HG02571 (cell line): ENCODE data around the gene BHLHA9.

Experiments used
- ATAC-seq: cut with Tn5 transposase; IDR thresholded peaks from one replicate; pipeline ENCODE4 v1.9.1; 2021; ENCODE audit warnings: mild to moderate bottlenecking, moderate library complexity; ENCODE audit not compliant: unreplicated experiment

Gene BHLHA9

DNA sequence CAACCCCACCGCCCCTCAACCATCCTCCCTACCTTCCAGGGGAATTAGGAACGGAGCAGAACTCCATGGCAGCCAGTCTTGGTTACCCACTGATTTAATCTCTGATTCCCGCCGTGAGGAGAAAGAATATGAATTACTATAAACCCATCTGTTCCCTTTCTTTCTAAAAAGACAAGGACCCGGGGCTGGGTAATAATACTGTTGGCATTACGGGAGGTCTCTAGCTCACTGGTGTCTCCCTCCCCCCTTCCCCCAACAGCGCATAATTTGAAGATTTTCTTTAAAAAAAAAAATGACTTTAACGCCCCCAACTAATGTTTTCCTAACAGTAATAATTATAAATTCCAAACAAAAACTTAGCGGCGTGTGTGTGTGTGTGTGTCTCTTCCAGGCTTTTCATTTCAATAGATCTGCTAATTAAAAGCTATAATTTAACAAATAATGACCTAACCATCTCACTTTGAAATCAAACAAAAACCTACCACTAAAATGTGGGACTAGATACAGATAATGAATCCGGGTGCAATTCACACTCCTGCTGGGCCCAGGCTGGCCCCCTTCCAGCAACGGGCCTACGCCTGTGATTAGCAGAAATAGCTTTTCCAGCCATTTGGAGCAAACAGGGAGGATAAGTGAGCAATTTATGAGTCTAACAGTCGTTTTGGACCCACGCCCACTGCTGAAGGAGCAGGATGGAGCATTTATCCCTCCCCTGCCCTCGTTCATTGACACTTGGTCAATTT is 18.2 kb upstream of the BHLHA9 start:
- ATAC-seq = no peak

- ATAC-seq = no peak
Observed at GRCh38 chr17:1255041-1255440, 15.2 kb upstream of the BHLHA9 start.

GRCh38 chr17:1256699-1257098 is 13.5 kb upstream of the BHLHA9 start:
- ATAC-seq = no peak

GRCh38 chr17:1260086-1260769 is 10.0 kb upstream of the BHLHA9 start:
- no peak for ATAC-seq

- ATAC-seq = no peak
Observed at GRCh38 chr17:1260770-1261161, 9.5 kb upstream of the BHLHA9 start.

- no peak for ATAC-seq
Observed at GRCh38 chr17:1264196-1264595, 6.0 kb upstream of the BHLHA9 start.

- ATAC-seq = no peak
Observed at GRCh38 chr17:1267471-1267943, 2.7 kb upstream of the BHLHA9 start.

- ATAC-seq = no peak
Observed at GRCh38 chr17:1271030-1271423, 783 bp downstream of the BHLHA9 start.

- ATAC-seq = no peak
Observed at GRCh38 chr17:1271441-1271840, 1.2 kb downstream of the BHLHA9 start.

DNA sequence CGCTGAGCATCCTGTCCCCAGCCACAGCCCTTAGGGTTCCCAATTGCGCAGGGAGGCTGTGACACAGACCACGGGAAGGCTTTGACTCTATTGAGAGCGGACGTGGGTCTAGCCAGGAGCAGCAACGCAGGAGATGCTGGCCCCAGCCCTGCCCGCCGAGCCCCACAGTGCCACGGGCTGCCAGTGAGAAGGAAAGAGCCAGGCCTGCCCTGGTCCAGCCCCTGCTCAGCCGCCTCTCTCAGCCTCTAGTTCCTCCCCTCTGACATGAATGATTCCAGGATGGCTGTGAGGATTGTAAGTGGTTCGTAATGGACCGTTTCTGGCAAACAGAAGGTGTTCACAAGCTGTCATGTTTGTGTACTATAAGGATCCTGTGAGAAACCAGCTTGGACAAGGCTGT is 2.5 kb downstream of the BHLHA9 start:
- ATAC-seq = no peak

DNA sequence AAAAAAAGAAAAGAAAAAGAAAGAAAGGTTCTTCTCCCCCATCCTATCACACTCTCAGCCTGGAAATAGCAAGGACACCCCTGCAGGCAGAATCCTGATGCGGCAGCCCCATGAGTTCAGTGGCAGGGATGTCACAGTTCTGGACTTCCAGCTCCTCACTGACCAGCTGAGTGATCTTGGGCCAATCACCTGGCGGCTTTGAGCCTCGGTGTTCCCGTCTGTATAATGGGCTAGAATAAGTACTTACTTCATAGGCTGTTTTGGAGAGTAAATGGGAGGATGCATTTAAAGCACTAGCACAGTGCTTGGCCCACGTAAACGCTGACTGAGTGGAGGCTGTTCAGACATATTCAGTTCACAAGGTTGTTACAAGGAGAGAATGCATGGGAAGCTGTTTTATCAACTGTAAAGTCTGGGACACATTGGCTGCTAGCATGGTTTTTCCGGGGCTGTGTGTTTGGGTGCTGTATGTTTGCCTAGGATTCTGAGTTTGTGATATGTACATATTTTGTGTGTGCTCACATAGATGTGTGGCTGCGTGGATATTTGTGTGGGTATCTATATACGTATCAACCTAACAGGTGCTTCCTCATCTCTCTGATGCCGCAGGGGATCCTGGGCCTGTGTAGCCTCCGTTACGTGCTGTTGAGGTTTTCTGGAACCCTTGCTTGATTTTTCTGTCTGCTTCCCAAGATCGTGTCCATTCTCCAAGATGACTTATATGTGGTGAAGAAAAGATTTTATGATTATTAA is 3.4 kb downstream of the BHLHA9 start:
- no peak for ATAC-seq

DNA sequence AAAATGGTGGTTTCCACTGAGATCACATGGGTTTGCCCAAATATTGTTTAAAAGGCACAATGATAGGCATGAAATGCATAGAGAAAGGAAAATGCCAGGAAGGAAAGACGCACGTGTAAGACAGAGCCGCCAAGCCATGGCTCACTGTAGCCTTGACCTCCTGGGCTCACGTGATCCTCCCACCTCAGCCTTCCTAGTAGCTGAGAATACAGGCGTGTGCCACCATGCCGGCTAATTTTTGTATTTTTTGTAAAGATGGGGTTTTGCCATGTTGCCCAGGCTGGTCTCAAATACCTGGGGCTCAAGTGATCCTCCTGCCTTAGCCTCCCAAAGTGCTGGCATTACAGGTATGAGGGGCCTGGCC is 4.0 kb downstream of the BHLHA9 start:
- no peak for ATAC-seq

DNA sequence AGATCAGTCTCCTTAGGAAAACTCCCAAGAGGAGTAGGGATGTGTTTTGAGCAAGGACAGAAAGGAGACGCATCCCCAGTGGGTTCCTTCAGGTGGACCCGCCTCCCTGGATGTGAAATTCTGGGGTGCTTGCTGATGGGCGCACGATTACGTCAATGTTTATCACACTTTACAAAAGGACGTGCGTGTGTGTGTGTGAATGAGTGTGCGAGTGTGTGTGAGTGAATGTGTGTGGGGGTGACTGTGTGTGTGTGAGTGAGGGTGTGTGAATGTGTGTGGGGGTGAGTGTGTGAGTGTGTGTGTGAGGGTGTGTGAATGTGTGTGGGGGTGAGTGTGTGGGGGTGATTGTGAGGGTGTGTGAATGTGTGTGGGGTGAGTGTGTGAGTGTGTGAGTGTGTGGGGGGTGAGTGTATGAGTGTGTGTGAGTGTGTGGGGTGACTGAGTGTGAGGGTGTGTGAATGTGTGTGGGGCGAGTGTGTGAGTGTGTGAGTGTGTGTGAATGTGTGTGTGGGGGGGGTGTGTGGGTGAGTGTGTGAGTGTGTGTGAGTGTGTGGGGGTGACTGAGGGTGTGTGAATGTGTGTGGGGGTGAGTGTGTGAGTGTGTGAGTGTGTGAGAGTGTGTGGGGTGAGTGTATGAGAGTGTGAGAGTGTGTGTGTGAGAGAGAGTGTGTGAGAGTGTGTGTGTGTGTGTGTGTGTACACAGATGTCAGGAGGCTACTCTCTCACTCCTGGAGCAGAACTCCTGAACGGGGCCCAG is 5.1 kb downstream of the BHLHA9 start:
- ATAC-seq = no peak

DNA sequence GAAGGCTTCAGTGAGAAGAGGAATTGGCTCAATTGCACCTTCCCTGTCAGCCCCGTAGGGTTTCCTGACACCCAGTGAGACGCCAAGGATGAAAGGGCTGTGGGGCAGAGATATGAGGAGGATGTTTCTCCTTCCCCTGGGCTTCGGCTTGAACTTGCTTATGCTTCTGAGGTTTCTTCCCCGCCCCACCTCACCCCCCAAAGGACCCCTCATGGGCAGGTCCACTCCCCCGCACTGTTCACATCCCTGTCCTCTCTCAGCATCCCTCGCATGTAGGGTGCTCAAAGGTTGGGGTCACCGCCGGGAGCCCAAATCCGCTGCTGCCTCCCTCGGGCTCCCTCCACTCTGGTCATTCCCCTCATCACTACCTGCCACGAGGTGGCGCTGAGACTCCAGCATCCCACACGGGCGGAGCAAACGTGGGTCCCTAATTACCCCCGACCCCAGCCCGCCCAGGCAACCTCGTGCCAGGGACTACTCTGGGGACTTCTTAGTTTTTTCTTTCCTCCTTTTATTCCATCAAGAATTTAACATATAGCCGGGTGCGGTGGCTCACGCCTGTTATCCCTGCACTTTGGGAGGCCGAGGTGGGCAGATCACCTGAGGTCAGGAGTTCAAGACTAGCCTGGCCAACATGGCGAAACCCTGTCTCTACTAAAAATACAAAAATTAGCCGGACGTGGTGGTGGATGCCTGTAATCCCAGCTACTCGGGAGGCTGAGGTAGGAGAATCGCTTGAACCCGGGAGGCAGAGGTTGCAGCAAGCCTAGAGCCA is 5.9 kb downstream of the BHLHA9 start:
- no peak for ATAC-seq

DNA sequence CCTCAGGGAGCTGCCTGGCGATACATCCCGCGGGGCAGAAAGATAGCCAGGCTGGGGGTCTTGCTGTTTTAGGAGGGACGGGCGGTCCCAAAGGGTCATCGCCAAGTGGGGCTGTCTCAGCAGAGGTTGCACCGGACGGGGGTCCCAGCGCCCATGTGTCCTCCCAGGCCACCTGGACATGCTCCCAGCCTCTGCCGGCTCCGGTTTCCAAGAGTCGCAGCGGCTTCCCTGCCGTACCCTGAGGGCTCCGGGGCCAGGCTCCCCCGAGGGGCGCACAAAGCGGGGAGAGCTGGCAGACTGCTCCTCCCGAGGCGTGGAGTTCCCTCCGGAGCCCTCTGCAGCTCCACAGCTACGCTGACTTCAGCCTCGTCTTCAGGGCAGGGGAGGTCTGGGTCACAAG is 10.4 kb downstream of the BHLHA9 start:
- ATAC-seq = no peak

- ATAC-seq = no peak
Observed at GRCh38 chr17:1286379-1287106, 16.3 kb downstream of the BHLHA9 start.

GRCh38 chr17:1289695-1290094 is 19.5 kb downstream of the BHLHA9 start:
- no peak for ATAC-seq

- ATAC-seq = no peak
Observed at GRCh38 chr17:1290676-1291075, 20.4 kb downstream of the BHLHA9 start.

- ATAC-seq = no peak
Observed at GRCh38 chr17:1294157-1294717, 24.0 kb downstream of the BHLHA9 start.
